Upper lobe of left lung (tissue), 4 donors: ENCODE results near the gene PITPNM3.

ENCODE experiments used
- CTCF ChIP-seq, 6 experiments: fragments of 450-650 bp in 4 of 6; fragments of 200-600 bp in 2 of 6; sonication (generic) in 2 of 6; IDR thresholded peaks; one replicate each; pipeline ENCODE4 v1.5.1; 2016 to 2019; ENCODE audit warnings: antibody characterized with exemption in 6 of 6
- EP300 ChIP-seq, 4 donors: sonication (generic); formaldehyde crosslinking; IDR thresholded peaks; one replicate each; pipeline ENCODE4 v1.5.1; 2017; ENCODE audit warnings: antibody characterized with exemption in 4 of 4, control low read depth in 2 of 4
- POLR2A ChIP-seq, 4 donors: fragments of 450-650 bp; IDR thresholded peaks; one replicate each; pipeline ENCODE4 v1.5.1; 2016 to 2017; ENCODE audit warnings: antibody characterized with exemption in 4 of 4, mild to moderate bottlenecking in 2 of 4
- POLR2AphosphoS5 ChIP-seq, 2 donors: sonication (generic); formaldehyde crosslinking; IDR thresholded peaks; one replicate each; pipeline ENCODE4 v1.5.1; 2017; ENCODE audit warnings: antibody characterized with exemption in 2 of 2

GRCh38 chr17:6494239-6494941 lies 62.0 kb downstream of the PITPNM3 start:
- TF ChIP-seq CTCF (IDR thresholded peaks at IDR 0.05) (no peak), POLR2A (IDR thresholded peaks at IDR 0.05) (no peak), POLR2AphosphoS5 (IDR thresholded peaks at IDR 0.05) (no peak), EP300 (IDR thresholded peaks at IDR 0.05) (no peak)
